Cortex of kidney (tissue), 1 donor: ENCODE results near the gene ZNF48.
A peak's percentile ranks its signal among the peaks of the same experiment; 100 is the strongest.

ENCODE experiments used
- DNase-seq: peaks from one replicate; lab custom pipeline; 2025; lab: John Stamatoyannopoulos, UW

ZNF48 gene

DNA sequence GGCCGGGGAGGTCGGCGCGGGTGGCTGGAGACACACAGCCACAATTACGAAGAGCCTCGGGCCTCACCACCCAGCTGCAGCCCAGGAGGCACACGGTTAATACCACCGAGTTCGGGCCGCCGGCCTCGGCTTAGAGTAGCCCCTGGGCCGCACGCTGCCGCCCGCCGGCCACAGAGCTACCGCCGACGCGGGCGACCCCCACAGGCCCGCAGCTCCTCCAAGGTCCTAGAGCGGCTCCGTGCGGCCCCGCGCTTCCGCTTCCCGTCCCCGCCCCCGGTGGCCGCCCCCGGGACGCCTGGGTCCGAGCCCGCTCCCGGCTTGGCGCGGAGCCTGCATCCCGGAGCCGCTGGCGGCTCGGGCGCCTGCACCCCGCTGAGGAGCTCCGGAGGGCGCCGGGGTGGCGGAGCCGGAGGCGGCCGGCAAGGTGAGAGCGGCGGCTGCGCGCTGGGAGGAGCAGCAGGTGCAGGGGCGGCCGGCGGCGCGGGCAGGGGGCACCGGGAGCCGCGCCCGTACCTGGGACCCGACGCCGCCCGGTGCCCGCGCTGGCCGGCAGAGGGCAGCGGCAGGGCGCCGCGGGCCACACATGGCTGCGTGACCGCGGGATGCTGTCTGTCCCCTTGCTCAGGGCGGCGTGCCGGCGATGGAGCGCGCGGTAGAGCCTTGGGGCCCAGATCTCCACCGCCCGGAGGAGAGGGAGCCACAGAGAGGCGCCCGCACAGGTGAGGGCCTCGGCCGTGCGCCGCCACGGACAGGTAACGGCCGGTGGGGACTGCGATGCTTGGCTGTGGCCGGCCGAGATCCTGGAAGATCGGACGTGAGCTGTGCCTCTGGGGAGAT lies at the start of gene ZNF48:
Gene ZNF48, plus strand, starts transcription at position 266 of the 837 bp plus-strand sequence. Its CDS starts 375 bp downstream, at position 641.
- peak; percentile 29 for DNase-seq

DNA sequence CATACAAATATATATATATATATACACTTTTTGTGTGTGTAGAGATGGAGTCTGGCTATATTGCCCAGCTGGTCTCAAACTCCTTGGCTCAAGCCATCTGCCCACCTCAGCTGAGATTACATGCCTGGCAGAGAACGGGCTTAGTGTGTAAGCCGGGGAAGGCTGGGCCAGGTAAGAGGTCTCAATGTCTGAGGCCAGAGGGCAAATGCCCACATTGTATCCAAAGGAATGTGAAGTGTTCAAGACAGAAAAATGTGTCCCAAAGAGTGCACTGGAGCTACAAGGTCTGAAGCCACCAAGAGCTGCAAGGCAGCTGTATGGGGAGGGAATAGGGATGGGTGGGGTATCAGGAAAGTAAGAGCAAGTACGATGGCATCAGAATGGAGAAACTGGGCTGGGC lies 48.9 kb upstream of the ZNF48 start:
- no peak for DNase-seq

DNA sequence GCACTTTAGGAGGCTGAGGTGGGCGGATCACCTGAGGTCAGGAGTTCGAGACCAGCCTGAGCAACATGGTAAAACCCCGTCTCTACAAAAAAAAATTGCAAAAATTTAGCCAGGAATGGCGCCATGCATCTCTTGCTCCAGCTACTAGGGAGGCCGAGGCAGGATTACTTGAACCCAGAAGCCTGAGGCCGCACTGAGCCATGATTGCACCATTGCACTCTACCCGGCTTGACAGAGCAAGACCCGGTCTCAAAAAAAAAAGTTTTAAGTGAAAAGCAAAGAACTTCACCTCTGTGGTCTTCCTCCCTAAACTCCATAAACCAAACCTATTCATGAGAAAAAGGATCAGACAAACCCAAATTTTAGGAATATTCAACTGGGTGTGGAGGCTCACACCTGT lies 47.1 kb upstream of the ZNF48 start:
- DNase-seq, result no peak

DNA sequence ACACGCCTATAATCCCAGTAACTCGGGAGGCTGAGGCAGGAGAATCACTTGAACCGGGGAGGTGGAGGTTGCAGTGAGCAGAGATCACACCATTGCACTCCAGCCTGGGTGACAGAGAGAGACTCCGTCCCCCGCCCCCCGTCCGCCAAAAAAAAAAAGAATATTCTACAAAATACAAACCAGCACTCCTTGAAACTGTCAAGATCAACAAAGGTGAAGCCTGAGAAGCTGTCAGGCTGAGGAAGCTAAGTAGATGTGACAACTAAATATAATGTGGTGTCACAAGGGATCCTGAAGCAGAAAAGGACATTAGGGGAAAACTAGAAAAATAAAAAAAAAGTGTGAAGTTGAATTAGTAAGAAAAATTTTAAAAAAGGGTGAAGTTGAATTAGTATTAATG lies 46.3 kb upstream of the ZNF48 start:
- no peak for DNase-seq

DNA sequence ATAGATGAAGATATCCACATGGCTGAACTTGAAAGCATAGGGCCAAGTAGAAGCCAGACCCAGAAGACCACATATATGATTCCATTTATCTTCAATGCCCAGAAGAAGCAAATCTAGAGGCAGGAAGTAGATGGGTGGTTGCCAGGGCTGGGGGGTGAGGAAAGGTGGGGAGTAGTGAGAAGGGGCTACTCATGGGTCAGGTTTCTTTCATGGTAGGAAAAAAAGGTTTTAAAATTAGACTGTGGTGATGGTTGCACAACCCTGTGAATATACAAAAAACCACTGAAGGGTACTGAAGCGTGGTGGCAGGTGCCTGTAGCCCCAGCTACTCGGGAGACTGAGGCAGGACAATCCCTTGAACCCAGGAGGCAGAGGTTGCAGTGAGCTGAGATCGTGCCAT lies 45.5 kb upstream of the ZNF48 start:
- DNase-seq, result no peak

DNA sequence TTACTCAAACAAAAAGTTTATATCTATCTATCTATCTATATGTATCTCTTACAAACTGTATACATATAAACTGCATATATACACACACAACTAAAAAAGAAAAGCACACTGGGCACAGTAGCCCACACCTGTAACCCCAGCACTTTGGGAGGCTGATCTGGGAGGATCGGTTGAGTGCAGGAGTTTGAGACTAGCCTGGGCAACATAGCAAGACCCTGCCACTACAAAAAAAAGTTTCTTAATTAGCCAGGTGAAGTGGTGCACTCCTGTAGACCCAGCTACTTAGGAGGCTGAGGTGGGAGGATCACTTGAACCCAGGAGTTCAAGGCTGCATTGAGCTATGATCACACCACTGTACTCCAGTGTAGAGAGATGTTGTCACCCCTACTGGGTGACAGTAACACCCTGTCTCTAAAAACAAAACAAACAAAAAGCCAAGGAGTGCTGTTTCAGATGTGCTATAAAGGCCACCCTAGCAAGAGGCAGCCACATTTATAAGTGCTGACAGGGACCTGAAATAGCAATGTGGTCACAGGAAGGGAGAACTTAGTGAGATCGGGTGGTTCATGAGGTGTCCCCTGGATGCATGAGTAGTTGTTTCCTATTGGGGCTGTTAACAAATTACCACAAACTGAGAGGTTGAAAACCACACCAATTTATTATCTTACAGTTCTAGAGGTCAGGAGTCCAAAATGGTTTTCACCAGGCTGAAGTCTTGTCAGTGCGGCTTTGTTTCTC lies 44.9 kb upstream of the ZNF48 start:
- no peak for DNase-seq

DNA sequence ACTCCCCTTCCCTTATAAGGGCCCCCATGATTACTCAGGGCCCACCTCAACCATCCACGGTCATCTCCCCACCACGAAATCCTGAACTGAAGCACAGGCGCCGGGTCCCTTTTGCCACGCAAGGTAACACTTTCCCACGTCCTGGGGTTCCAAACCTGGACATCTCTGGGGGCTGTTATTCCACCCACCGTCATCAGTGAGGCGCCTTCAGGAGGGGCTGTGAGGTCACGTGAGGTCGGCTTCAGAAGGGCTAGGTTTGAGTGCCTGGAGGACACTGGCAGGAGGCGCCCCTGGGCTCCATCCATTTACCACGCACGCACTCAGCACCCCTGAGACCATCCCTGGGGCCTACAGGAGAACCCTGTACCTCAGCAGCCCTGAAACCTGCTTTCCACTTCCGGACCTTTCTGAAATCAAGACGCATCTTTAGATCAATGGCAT lies 44.2 kb upstream of the ZNF48 start:
- DNase-seq, result no peak

DNA sequence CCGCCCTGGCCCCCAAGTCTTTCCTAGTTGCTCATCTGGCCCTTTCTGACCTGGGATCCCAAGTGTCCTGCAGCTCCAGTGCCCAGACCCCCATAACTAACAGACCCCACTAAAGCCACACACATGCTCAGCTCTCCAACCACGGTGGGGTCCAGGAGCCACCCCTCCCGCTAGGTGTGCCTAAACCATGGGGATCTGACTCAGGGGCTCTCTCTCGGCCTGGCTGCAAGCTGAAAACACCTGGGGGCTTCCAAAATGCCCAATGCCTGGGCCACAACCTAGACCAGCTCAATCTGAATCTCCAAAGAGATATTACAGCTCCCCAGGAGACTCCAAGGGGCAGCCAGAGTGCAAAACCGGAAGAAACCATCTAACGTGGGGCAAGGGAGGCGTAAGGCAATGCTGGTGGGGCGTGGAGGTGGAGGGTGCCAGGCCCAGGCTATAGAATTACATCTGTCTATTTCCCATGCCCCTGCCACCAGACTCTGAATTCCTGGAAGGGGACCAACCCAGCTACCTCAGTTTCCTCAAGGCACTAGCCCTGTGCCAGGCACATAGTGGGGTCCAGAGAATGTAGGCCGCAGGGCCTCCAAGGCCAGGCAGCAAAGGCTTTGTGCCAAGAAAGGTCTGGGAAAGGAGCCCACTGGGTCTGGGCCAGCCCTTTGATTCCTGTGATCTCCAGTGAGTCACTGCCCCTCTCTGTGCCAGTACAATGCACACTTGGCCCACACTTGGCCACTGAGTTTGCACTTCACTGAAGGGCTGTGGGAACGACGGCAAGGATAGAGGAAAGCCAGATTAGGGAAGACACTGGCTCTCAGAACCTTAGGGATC lies 43.4 kb upstream of the ZNF48 start:
- no peak for DNase-seq

DNA sequence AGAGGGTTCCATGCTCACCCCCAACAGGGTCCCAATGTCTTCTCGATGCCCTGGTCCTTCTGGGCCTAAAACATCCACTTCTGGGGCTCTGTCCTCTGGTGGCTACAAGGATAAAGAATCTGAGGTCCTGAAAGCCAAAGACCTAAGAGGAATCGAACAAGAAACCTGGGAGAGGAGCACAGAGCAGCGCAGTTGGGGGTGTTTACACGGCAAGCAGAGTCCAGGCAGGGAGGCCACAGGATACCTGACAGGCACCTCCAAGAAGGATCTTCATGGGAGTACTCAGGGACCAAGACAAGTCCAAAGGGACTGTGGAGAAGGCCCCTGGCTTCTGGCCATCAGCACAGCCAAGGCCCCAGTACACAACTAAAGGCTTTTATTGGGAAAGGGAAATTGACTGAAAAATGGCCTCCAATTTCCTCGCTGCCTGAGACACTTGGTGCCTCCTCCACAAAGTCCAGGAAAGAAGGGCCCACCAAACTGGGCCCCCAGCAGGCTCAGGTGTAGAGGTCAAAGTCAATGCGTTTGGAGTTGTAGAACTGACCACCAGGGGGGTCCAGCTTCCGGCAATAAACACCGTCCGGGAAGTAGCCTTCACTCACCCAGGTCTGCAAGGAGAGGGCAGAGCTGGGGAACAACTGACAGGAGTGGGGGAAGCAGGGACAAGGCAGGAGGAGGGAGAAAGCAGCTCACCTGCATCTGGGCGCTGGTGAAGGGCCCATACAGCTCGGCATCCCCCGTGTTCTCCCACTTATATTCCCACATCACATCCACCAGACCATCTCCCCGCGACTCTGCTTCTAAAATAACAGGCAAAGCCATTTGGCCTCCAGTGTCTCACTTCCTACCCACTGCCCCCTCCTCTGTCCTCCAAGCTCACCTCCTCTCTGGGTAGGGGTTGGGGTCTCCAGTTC lies 42.5 kb upstream of the ZNF48 start:
- DNase-seq, result no peak

DNA sequence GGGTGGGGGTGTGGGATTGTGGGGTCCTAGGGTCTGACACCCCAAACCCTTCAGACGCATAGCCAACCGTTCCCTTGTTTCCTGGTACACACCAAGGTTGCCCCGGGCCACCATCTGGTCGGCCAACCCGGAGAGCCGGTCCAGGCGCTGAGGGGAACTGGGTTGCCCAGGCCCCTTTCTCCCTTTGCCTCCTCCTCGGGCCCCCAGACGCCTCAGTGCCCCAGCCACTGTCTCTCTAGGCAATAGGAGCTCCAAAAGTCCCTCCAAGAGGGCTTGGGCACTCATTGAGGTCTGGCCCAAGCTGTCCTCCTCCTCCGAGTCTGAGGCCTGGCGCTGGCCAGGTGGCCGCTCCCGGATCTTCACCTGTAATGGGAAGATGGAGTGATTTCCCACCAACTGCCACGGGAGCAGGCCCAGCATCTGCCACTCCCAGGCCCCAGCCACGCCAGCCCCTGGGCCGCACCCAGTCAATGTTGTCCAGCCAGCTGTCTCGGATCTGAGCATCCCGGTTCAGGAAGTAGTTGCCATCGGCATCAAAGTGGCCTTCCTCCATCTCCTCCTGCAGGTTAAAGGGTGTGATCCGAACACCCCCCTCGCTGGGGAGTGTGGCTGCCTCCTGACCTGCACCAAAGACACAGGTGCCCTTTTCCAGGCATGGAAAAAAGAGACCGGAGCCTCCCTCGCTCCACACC lies 41.6 kb upstream of the ZNF48 start:
- no peak for DNase-seq

DNA sequence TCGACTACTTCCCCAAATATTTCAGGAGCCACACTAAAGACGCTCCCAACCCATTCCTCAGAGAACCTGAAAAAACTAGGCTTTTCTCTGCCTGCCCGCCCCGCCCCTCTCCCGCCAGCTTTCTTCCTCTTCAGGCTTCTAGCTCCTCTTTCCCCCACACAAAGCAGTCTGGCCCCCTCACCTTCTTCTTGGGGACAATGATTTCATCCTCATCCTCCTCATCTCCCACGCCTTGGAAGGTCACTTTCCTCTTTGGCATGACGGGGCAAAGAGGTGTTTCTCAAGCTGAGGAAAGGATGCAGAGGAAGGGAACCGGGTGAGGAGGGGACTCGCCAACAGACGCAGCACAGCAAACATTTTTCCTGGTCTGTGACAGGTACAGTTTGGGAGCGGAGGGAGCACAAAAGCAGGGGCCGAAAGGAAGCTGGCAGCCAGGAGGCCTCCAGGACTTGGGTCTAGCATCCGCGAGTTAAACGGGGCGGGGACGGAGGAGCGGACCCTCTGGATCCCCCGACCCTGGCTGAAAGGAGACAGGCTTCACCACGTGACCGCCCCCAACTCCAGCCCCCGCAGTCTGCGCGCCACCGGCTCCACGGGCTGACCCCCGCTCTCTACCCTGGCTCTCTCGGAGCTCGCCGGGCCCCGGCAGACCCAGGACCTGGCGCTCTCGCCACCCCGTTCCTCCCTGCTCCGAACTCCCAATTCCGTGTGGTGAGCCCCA lies 40.6 kb upstream of the ZNF48 start:
- DNase-seq, result no peak

DNA sequence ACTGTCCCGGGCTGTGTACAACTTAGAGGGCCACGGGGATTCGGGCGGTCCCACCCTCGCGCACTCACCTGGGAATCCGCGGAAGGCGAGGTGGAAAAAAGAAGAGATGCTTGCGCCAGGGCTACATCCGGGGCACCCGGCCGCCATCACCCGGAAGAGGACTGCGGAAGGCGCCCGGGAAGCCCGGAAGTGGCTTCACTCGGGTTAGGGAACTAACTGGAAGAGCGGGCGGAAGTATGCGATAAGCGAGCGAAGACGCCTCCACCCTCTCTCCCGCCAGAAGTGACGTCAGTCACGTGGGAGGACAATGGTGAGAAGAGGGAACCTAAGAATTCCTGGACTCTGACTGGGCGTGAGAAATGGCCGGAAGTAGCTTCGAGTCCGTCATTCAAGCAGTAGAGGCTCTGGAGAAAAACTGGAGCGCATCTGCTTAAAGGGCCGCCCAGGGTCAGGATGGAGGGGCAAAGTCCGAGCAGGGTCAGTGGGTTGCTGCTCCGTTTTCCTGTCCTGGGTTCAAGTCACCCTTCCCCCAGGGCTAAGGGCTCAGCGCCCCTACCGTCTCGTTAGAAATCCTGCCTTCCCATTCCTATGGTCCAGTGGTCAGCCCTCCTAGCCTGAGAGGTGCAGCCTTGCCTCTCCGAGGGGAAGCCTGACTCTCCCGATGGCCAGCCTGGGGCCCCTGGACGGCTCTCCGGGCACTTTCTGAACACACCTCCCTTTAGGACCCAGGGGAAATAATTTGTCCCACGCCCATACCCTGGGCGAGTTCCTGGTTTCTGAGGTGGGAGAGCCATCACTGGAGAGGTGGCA lies 39.9 kb upstream of the ZNF48 start, which contains the start of gene CD2BP2:
Gene CD2BP2, minus strand, starts transcription at position 165 of the 810 bp plus-strand sequence. CDS start 627 bp downstream, outside the sequence.
- no peak for DNase-seq

DNA sequence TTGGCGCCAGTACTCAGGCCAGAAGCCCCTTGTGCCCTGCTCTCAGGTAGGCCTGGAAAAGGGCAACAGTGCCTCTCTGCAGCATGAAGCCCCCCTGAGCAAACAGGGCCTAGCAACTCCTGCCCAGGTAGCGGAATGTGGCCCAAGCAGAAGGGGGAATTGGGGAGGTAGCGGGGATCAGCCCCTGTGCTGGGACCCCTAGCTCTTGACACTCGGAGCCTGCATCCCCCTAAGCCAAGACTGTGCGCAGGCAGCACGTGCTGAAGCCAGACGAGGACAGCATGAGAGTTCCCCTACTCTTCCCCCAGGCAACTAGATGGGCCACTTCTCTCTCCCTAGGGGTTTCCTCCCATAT lies 39.3 kb upstream of the ZNF48 start:
- no peak for DNase-seq

DNA sequence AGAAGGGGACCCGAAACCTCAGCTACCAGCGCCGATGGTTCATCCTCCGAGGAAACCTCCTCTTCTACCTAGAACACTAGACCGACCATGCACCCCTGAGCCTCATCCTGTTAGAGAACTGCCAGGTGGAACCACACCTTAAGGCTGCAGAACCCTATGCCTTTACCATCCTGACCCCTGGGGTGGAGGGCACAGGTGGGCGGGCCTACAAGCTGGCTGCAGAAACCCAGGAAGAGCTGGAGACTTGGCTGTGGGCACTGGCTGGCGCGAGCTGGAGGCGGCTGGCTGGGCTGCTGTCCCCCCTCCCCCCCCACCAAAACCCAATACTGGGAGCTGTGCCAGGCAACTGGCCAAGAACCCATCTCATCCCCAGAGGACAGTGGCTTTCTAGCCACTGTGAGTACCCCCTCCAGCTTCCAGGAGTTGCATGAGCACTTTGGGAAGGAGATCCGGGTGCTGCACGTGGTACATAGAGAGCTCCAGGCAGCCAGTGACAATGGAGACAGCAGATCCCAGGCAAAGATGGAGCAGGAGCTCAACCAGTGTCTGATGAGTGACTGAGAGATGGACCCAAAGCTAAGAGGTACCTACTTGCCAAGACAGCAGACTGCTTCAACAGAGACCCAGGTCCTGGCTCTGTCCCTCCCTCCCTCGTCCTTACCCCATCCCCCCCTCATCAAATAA lies 38.7 kb upstream of the ZNF48 start:
- DNase-seq, result no peak

DNA sequence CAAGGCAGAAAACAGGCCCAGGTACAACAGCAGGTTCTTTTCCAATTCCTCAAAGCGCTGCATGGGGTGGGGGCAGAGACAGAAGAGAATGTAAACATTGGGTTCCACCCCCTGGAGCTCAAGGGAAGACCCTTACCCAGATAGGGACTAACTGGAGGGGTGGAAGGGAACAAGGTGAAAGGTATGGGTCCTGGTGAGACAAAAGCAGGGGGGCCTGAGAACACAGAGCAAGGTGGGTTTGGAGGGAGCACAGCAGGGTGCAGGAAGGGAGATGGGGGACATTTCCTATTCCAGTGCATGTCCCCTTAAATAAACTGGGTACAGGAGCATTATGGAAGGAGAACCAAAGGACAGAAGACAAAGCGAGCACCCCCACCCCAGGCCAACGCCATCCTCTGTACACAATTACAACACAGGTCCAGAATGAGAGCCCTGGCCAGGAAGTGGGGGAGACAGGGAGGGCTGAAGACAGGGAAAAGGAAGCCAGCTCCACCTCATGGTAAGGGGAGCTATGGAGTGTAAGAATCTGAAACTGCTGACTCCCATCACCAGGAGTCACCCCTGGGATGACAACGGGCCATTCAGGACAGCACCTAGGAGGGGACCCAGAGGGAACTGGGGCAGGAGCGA lies 38.0 kb upstream of the ZNF48 start:
- DNase-seq, result no peak

DNA sequence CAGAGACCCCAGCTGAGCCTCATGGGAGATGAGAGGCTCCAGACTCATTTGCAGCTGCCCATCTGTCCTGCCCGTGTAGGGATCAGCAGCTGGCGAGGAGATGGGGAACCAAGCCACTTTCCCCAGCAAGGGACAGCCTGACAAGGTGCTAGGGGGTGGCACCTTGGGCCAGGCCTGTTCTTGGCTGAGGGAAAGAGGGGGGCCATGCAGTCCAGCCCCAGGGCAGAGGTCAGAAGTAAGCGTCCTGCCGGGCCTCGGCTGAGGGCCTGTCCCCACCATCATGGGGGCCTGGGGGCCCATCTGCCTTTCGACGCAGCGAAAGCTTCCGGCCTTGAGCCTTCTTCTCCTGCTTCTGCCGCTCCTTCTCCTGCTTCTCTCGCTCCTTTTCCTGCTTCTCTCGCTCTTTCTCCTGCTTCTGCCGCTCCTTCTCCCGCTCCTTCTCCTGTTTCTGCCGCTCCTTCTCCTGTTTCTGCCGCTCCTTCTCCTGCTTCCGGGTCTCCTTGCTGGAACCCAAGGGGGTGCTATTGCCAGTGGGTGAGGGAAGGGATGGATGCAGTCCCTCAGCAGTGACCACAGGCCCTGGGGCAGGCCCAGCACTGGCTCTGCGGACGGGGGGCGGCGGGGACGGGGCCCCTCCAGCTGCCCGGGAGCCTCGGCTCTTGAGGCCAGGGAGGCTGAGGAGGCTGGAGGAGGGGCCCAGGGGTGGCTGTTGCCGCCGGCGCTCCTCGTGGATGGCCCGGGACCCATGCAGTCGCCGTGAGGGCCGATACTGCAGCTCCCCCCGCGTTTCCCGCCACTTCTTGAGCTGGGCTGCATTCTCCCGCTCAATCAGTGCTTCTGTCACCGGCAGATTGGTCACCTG lies 37.3 kb upstream of the ZNF48 start:
- DNase-seq, result no peak

DNA sequence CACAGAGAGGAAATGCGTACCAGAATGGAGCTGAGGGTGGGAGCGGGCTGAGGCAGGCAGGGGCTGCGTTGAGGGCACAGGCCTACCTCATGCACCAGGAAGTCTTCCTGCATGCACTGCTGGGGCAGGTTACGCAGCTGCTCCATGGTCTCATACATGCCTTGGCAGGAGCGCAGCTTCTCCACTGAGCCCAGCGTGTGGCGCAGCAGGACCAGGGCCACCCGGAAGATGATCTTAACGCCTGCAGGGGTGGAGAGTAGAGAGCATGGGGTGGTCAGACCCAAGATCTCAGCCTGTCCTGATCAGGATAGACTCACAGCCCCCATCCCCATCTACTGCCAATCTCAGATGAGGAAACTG lies 36.7 kb upstream of the ZNF48 start:
- no peak for DNase-seq
